ENCODE results near the gene GXYLT2. TPM values are rescaled to one million over a fixed set of nuclear protein-coding genes. Genes with fewer than 3 reads are reported as not detected.

The GXYLT2 gene
- total RNA-seq, 4 donors from 2014 or later: 5.0 to 9.8 (median 7.6) TPM

DNA sequence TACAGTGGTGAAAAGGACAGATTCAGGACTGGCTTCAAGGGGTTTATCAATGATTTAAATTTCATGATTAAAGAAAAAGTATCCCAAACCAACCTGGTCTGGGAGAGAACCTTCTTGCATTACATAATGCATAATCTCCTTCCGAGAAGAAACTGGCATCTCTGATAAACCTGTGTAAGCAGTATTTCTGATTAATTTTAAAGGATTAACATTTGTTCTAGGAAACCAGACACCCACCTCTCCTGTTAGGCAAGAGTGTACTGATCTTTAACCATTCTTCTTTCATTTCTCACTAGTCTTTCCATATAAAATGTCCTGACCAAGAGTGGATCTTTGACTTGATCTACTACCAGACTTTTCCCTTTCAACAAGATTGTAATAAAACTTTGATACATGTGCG lies 85.9 kb downstream of the GXYLT2 start:
- H3K36me3 ChIP-seq: peaks cover 0 to 3% (median 0%) of the 10 kb centered on the region in 4 donors
- DNase-seq (ENCODE audit: extremely low spot score): no peak
- no peak overlapping the region for H3K4me3 ChIP-seq
- no peaks in the 10 kb centered on the region for H3K4me1 ChIP-seq
- H3K9me3 ChIP-seq: no peaks in the 10 kb centered on the region
- no peaks in the 10 kb centered on the region for H3K27me3 ChIP-seq
- TF ChIP-seq POLR2AphosphoS5 (IDR thresholded peaks at IDR 0.05) (no peak), CTCF (IDR thresholded peaks at IDR 0.05) (no peak), POLR2A (IDR thresholded peaks at IDR 0.05; ENCODE audit: low read depth) (no peak), EP300 (IDR thresholded peaks at IDR 0.05) (no peak)
- H3K27ac ChIP-seq (replicated peaks in 1 of 4): no peak overlapping the region
- intact Hi-C loops (cut with DNase I): no loop called here
- 92% methylated on average over 2 of the region's 2 CpGs for WGBS

DNA sequence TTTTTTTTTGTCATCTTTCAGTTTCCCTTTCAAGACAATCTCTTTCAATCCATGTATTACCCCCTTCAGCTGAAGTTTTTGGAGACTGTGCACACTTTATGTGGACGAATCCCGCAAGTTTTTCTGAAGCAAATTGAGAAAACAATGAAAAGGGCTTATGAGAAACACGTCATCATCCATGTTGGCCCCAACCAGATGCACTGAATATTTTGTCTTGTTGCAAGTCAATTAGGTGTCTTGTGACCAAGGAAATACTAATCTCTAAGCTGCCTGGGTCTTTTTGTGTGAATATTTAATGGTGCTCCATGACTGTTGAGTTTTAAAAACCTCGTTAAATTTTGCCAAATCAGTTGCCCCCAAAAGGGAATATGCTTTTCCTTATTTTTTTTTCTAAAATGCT lies 87.1 kb downstream of the GXYLT2 start:
- no peak for DNase-seq (ENCODE audit: extremely low spot score)
- no peaks in the 10 kb centered on the region for H3K4me1 ChIP-seq
- 89% methylated on average over 4 of the region's 4 CpGs for WGBS
- intact Hi-C loops (cut with DNase I): no loop called here
- no peaks in the 10 kb centered on the region for H3K27me3 ChIP-seq
- no peaks in the 10 kb centered on the region for H3K9me3 ChIP-seq
- H3K4me3 ChIP-seq: no peak overlapping the region
- TF ChIP-seq CTCF (IDR thresholded peaks at IDR 0.05) (no peak), EP300 (IDR thresholded peaks at IDR 0.05) (no peak), POLR2A (IDR thresholded peaks at IDR 0.05; ENCODE audit: low read depth) (no peak), POLR2AphosphoS5 (IDR thresholded peaks at IDR 0.05) (no peak)
- H3K36me3 ChIP-seq: peaks cover 0 to 3% (median 0%) of the 10 kb centered on the region in 4 donors
- H3K27ac ChIP-seq (replicated peaks in 1 of 4): no peak overlapping the region

GRCh38 chr3:72976281-72976741 lies 88.5 kb downstream of the GXYLT2 start:
- Histone ChIP-seq H3K27ac (replicated peaks in 1 of 4) (no peak overlapping the region), H3K9me3 (no peaks in the 10 kb centered on the region), H3K4me1 (no peaks in the 10 kb centered on the region), H3K4me3 (no peak overlapping the region), H3K27me3 (no peaks in the 10 kb centered on the region), H3K36me3 (no peaks in the 10 kb centered on the region)
- no peak for DNase-seq (ENCODE audit: extremely low spot score)
- no peak for TF ChIP-seq POLR2AphosphoS5 (IDR thresholded peaks at IDR 0.05)
- intact Hi-C loops (cut with DNase I): no loop called here
- WGBS: 79% methylated on average over 1 of the region's 1 CpG

GRCh38 chr3:72977060-72977808 lies 89.4 kb downstream of the GXYLT2 start:
- Histone ChIP-seq H3K4me3 (no peak overlapping the region), H3K27ac (replicated peaks in 1 of 4) (no peak overlapping the region), H3K27me3 (no peaks in the 10 kb centered on the region), H3K9me3 (no peaks in the 10 kb centered on the region), H3K36me3 (no peaks in the 10 kb centered on the region), H3K4me1 (no peaks in the 10 kb centered on the region)
- TF ChIP-seq EP300 (IDR thresholded peaks at IDR 0.05) (no peak), POLR2A (IDR thresholded peaks at IDR 0.05; ENCODE audit: low read depth) (no peak), CTCF (IDR thresholded peaks at IDR 0.05) (peak in 1 of 3 experiments; percentile 11), POLR2AphosphoS5 (IDR thresholded peaks at IDR 0.05) (no peak)
- 76% methylated on average over 5 of the region's 5 CpGs for WGBS
- DNase-seq (ENCODE audit: extremely low spot score): no peak
- intact Hi-C loops (cut with DNase I): no loop called here

GRCh38 chr3:72982609-72983366 lies 94.9 kb downstream of the GXYLT2 start:
- no peak overlapping the region for H3K27ac ChIP-seq (replicated peaks in 1 of 4)
- TF ChIP-seq CTCF (IDR thresholded peaks at IDR 0.05) (no peak), EP300 (IDR thresholded peaks at IDR 0.05) (no peak), POLR2A (IDR thresholded peaks at IDR 0.05; ENCODE audit: low read depth) (no peak), POLR2AphosphoS5 (IDR thresholded peaks at IDR 0.05) (no peak)
- intact Hi-C loops (cut with DNase I): no loop called here
- DNase-seq (ENCODE audit: extremely low spot score): no peak
- no peaks in the 10 kb centered on the region for H3K27me3 ChIP-seq
- peaks cover 0 to 12% (median 0%) of the 10 kb centered on the region in 4 donors for H3K9me3 ChIP-seq
- no peaks in the 10 kb centered on the region for H3K4me1 ChIP-seq
- WGBS: 87% methylated on average over 3 of the region's 3 CpGs
- no peak overlapping the region for H3K4me3 ChIP-seq
- no peaks in the 10 kb centered on the region for H3K36me3 ChIP-seq
